HG02970 (cell line): Measurements from ENCODE around the gene SLX9.
"Not testable (repeated sequence)": the region's sequence is repeated elsewhere in the genome, so short reads cannot be mapped to it uniquely, and the experiment has no call there.

ENCODE experiments used
- ATAC-seq: cut with Tn5 transposase; IDR thresholded peaks from one replicate; pipeline ENCODE4 v1.9.1; 2021; ENCODE audit warnings: mild to moderate bottlenecking, moderate library complexity, moderate number of reproducible peaks; ENCODE audit not compliant: unreplicated experiment, low FRiP score

SLX9 gene

DNA sequence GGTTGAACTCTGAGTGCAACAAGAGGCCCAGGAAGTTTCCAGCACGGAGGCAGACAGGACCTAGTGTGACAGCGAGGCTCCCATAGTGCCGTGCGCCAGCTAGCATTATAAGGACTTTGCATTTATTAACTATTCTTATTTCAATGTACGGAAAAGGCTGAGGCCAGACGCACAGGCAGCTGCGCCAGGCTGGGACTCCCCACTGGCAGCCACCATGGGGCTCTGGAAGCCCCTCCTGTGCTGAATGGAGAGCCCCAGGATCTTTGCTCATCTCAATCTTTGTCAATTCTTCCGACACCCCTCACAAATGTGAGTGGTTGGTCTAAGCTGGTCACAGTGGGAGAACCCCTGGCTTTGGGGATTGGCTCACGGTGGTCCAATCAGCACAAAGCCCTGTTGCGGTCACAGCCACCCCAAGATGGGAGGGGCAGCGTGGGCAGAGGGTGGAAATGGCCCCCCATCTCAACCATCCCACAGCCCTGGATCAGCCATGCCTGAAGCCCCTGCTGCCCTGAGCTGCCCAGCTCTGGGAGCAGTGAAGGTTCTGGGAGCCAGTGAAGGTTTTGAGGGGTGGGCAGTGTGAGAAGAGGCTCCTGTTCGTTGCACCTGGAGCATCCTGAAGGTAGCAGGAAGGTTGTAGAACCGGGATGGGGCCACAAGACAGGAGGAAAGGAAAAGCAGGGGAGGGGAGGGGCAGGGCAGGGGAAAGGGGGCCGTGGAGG lies 75.1 kb downstream of the SLX9 start:
- no peak for ATAC-seq

DNA sequence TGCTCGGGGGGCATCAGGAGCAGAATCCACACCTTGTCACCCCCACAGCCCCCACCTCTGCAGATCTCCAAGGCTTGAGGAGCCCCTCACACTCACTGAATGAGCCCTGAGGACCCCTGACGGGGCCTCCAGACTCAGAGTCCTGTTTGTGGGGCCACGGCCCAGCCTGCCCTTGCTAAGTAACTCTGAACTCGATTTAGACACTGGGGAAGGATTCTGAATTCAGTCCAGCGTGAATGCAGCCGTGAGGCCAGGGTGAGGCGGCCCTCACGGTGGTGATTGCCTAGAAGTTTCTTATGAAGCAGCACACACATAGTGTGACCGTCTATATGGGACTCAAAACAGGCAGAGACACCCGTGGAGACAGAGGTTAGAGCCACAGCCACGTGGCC lies 75.6 kb downstream of the SLX9 start:
- ATAC-seq, result no peak

DNA sequence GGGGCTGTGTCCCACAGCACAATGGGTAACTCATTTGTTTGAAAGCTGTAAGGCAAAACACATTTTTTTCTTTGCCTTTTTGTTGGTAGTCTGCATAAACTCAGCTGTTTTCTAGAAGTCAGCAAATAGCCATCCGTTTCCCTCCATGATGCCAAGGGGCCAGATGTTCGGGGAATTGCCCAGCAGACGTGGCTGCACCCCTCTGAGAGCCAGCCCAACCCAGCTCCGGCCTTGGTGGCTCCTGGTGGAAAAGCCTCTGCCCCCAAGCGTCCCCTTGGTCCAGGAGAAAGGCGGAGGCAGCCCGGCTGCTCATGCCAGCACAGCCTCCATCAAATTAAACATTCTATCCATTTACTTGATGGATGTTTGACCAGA lies 76.2 kb downstream of the SLX9 start:
- no peak for ATAC-seq

DNA sequence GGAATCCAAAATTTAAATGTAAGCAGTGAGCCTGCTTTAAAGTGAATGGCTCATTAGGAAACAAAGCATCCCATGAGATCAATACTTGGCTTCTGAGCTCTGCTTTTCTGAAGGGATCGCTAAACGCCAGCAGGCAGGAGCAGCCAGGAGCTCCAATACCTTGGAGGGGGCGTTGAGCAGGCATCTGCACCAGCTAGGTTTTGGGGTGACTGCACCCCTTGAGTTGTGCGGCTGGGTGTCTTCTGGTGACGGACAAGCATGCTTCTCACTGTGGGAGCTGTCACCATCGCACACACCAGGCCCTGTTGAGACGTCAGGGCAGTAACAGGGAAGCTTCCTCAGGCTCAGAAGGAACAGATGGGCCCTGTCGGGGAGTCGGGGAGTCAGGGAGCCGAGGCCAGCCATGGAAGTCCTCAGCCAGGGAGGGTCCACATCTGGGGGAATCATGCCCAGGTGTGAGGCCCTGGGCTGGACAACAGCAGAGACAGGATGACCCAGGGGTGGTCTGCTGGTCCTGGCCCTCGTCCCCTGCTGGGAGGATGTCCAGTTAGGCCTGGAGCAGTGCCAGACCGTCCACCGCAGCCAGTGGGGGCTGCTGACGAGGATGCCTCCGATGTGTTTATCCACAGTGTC lies 76.7 kb downstream of the SLX9 start:
- ATAC-seq, result no peak

DNA sequence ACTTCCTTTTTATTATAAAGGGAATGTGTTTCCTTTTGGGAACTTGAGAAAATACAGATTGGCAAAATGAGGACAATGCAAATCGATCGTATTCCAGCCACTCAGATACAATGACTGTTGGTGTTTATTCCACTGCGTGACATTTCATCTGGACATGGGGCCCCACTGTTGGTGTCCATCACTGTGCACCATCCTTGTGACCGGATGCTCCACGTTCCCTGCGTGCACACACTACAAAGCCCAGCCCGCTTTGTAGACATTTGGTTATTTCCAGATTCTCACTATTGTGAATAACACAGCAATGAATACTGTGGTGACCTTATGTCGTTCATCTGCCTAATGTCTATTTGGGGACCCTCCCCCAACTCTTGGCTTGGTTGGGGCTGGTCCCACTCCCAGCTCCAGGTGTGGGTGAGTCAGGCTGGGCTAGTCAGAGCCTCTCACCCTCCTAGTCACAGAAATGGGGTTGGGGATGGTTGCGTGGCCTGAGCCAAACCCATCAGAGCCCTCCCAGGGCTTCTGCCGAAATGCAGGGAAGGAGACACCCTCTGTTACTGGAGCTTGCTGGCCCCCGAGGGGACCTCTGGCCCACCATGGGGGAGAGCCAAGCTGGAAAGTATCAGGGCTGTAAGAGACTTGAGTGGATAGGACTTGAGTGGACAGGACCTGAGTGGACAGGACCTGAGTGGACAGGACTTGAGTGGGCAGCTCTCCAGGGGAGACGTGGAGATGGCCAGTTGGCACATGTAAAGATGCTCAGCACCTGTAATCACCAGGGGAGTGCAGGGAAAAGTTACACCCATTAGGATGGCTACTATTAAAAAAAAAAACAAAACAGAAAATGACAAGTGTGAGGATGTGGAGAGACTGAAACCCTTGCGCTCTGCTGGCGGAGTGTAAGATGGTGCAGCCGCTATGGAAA lies 77.5 kb downstream of the SLX9 start:
- ATAC-seq, result no peak

DNA sequence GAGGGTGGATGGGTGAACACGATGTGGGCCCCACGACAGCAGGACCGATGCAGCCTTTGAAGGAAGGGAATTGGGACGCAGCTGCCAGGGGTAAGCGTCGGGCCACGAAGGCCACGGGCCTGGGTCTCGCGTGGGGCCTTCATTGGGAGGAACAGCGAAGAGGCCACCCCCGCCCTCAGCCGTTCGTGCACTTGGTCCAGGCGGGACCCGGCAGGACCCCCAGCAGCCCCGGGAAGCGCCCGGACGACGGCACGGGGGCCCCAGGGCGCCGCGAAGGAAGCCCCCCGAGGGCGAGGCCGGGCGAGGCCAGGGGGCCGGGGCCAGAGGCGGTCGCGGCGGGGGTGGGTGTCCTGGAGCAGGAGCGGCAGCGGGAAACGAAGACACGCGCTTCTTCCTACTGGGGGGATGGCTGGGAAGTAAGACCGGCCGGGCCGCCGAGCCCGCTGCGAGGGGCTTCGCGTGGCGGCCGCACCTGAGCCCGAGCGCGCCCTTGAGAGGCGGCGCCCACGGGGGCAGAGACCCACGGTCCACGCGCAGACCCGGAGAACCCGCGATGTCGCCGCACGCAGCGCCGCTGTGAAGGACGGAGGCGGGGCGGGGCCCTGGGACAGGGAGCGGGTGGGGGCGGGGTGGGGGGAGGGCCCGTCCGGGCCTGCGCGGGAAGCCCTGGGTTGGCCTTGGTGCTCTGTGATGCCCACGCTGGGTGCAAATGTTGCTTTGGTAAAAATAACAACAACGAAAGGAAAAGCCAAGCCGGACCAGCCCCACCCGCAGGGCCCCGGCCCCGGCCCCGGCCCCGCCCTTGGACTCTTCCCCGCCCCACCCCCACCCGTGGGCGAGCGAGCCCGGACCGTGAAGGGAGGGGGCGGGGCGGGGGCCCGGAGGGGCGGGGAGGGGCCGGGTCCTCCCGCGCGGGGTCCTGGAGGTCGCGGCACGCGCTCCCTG lies 78.6 kb downstream of the SLX9 start:
- no peak for ATAC-seq

DNA sequence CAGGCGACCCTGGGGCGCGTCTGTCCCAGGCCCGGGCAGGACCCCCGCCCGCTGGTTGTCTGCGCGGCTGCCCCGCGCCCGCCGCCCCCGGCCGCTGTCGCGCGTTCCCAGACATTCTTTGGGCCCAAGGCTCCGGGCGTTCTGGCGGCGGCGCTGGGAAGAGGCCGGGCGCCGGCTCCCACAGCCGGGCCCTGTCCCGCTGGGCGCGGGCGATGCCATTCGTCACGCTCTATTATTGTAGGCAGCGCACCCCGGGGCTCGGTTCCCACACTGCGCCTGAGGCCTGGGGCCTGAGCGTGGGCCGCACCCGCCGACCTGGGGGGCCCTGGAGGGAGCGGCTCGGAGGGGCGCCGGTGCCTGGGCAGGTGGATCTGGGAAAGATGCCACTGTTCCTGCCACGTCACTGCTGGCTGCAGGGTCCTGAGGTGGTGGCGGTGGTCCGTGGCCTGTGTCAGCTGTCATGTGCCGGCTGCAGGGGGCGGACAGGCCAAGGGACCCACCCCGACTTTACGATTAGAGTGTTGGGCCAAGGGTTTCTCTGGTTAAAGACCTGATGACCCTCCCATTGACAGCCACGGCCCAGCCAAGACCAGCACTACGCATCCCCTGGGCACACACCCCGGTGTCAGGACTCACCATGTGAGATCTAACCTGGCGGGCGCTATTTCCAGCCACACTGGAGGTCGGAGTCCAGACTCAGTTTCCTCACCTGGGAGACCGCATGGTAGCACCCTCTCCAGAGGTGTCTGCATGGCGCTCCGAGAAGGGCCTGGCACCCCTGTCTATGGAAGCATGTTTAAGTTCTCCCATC lies 79.5 kb downstream of the SLX9 start:
- no peak for ATAC-seq

DNA sequence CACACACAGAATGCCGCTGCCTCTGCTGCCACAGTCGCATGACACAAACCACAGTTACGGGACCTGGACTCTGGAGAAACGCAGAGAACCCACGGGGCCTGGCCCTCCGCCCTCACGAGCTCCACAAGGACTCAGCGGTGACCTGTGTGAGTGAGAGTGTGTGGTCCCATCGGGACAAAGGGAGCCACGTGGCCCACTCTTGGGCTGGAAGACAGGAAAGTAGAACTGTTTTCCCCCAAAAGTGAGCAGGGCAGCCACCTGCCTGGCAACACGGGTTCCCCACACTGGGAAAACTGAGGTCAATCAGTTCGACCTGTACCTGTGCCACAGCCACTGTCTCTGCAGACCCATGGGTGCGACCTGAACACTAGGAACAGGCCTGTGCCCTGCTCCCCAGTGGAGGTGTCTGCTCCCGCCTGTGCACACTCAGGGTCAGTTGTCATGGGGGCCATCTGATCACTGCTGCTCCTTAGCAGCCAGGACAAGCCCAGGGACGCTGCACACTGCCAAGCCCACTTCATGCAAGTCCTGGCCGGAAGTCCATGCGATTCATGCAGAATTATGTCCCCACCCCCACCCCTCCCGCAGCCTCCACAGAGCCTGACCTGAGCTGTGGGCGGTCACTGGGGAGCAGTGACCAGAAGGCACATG lies 80.2 kb downstream of the SLX9 start:
- ATAC-seq, result no peak

DNA sequence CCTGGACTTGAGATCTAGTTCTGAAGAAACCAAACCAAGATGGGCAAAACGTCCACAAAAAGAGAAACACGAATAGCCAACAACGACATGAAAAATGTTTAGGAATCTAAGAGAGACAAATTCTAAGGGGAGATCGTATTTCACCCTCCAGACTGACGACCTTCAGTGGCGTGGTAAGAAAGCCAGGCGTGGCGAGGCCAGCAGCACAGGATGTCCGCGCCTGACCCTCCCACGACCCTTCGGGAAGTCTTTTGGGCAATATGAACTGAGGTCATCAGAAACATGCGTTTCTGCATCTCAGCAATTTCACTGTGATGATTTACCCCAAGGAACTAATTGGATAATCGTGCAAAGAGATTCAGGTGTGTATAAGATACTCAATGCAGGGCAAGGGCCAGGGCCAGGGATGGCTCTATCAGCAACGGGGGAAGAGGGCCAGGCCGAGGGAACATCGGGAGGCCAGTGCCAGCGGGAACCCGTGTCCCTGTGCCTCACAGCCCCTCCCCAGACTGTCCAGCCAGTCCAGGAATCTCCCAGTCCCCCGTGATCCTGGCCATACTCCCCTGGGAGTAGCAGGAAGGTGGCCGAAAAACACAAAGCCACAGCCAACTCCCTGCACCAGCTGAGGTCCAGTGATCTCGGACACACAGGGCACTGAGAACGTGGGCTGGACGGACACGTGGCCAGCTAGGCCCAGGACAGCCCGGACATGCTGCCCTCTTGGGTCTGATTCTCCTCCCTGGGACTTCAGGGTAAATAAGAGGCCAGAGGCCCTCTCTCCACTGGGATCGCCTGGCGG lies 81.0 kb downstream of the SLX9 start:
- no peak for ATAC-seq

DNA sequence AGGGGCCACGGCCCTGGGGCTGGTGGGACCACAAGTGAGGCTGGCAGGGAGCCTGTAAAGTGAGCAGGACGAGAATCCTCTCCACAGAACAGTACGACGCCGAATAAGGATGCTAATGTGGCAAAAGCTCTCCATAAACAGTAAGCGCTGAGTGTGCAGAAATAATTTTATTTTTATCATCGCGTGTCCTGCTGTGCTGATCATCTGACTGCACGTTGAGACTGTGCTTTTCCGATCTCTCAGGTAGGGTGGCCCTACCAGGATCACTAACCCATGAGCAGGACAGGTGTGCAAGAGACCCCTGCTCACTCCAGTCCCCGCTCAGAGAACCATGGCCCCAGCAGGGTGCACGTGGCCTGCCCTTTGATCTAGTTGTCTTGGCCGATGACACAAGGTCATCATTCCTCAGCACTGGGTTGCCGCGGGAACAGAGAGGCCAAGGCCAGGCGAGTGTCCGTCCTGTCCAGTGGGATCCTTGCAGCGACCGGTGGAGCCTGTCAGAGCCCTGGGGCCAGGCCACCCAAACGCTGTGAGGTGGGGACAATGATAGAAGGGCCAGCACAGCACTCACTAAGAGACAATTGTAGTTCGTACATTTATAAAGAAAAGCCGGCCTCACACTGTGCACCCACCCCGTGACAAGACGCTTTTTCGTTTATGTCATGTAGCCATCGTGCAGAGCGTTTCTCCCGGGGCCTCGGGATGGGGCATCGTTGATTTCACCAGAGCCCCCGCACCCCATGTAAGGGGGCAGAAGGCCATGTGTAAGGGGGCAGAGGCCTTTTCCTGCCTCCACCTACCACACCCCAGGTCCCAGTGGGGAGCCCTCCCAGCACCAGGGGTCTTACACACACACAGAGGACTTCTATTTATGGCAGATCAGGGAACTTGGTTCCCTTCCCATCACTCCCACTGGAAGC lies 81.9 kb downstream of the SLX9 start:
- ATAC-seq, result no peak

DNA sequence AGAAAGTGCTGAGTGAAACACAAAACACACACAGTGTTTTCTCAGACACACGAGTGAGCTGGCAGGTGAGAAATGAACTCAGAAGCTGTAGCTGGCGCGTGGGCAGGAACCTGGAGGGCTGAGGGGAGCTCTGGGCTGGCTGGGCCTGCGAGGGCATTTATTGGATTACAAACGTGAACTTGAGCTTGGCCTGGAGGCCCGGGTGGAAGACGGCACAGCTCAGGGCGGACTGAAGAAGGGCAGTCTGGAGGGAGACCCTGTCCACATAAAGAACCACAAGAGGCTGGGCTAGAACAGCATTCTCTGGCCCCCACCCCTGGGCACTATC lies 82.5 kb downstream of the SLX9 start:
- no peak for ATAC-seq

DNA sequence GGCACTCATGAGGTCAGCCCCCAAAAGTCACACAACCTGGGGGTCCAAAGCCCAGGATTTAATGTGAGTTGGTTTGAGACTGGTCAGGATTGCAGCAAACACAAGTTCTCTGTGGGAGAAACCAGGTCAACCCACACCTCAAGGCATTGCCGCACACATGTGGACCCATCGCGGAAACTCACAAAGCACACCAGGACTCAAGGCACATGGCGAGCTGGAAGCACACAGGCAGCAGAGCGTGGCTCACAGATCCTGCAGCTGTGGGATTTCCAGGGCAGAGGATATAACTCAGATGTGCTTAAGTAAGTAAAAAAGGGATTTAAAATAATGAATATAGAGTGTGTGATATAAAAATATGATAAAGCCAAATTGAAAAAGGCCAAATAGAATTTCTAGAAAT lies 82.9 kb downstream of the SLX9 start:
- ATAC-seq, result no peak

DNA sequence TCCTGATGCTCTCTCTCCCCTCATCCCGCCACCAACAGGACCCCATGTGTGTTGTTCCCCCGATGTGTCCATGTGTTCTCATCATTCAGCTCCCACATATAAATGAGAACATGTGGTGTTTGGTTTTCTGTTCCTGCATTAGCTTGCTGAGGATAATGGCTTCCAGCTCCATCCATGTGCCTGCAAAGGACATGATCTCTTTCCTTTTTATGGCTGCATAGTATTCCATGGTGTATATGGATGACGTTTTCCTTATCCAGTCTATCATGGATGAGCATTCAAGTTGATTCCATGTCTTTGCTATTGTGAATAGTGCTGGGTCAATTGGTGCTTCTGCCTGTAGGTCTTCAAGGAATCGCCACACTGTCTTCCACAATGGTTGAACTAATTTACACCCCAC lies 84.7 kb downstream of the SLX9 start:
- not testable (repeated sequence) for ATAC-seq

DNA sequence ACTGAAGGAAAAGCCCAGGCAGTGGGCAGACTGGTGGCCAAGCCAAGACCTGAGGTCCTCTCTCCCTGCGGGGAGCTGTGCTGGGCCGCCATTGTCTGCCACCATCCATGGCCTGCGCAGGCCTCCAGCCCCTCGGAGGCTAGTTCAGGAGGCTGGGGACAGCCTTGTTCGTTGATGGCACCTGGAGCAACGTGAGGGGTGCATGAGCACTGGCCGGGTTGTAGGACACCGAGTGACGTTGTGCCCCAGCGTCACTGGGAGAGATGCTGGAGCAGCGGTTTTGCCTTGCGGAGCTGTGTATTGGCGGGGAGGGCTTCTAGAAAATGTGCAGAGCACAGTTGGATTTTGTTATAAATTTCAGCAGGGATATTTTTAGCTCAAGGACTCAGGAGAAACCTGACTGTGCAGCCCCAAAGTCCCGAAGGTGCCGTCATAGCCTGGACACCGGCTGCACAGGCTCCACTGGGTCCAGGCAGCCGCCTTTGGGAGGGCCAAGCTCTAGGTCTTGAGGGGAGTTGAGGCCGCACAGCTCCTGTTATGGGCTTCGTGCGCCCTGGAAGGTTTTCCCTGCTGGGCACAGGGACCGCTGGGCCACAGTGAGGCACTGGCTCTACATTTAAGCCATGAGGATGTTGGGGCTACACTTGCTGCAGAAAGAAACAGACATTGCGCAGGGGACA lies 86.4 kb downstream of the SLX9 start:
- ATAC-seq, result no peak
